ENCODE results near the gene HILPDA. TPM values are rescaled to one million over a fixed set of nuclear protein-coding genes. Genes with fewer than 3 reads are reported as not detected.
"Not testable (repeated sequence)": the region's sequence is repeated elsewhere in the genome, so short reads cannot be mapped to it uniquely, and the experiment has no call there.

HILPDA gene
- total RNA-seq, 1 experiment from 2014 or later, result 7.7 TPM

- no peak overlapping the region for H3K4me3 ChIP-seq
- H3K36me3 ChIP-seq, result peaks cover 10% of the 10 kb centered on the region; the same call in 1 of the 2 replicates
- DNase-seq (ENCODE audit: low read depth in 1 of 2, low spot score in 2 of 2), result peak; percentile 51 to 58
- no peaks in the 10 kb centered on the region for H3K9me3 ChIP-seq (replicated peaks)
- H3K27me3 ChIP-seq (replicated peaks), result no peaks in the 10 kb centered on the region
- no peak overlapping the region for H3K27ac ChIP-seq
- H3K4me1 ChIP-seq (replicated peaks), result peaks cover 18% of the 10 kb centered on the region
Observed at GRCh38 chr7:128459394-128459878, 3.8 kb downstream of the HILPDA start.

- no peak for DNase-seq (ENCODE audit: low read depth in 1 of 2, low spot score in 2 of 2)
- H3K9me3 ChIP-seq (replicated peaks), result no peaks in the 10 kb centered on the region
- no peaks in the 10 kb centered on the region for H3K27me3 ChIP-seq (replicated peaks)
- no peak overlapping the region for H3K27ac ChIP-seq
- peaks cover 2% of the 10 kb centered on the region; the same call in 1 of the 2 replicates for H3K36me3 ChIP-seq
- H3K4me1 ChIP-seq (replicated peaks), result peaks cover 3% of the 10 kb centered on the region; the same call in 1 of the 2 replicates
- H3K4me3 ChIP-seq, result no peak overlapping the region
Observed at GRCh38 chr7:128462460-128462859, 6.8 kb downstream of the HILPDA start.

GRCh38 chr7:128463345-128463744 is 7.7 kb downstream of the HILPDA start:
- not testable (repeated sequence) for H3K4me1 ChIP-seq (replicated peaks); H3K9me3 ChIP-seq (replicated peaks); H3K27me3 ChIP-seq (replicated peaks); DNase-seq (ENCODE audit: low read depth in 1 of 2, low spot score in 2 of 2); H3K27ac ChIP-seq; H3K4me3 ChIP-seq; H3K36me3 ChIP-seq

- H3K9me3 ChIP-seq (replicated peaks); DNase-seq (ENCODE audit: low read depth in 1 of 2, low spot score in 2 of 2); H3K27ac ChIP-seq; H3K27me3 ChIP-seq (replicated peaks); H3K4me1 ChIP-seq (replicated peaks); H3K36me3 ChIP-seq; H3K4me3 ChIP-seq: not testable (repeated sequence)
Observed at GRCh38 chr7:128463933-128464332, 8.3 kb downstream of the HILPDA start.

- not testable (repeated sequence) for H3K4me3 ChIP-seq; H3K4me1 ChIP-seq (replicated peaks); H3K36me3 ChIP-seq; H3K27ac ChIP-seq; H3K9me3 ChIP-seq (replicated peaks); DNase-seq (ENCODE audit: low read depth in 1 of 2, low spot score in 2 of 2); H3K27me3 ChIP-seq (replicated peaks)
Observed at GRCh38 chr7:128466871-128467270, 11.2 kb downstream of the HILPDA start.

GRCh38 chr7:128476402-128477335 is 21.0 kb downstream of the HILPDA start, which contains the start of gene METTL2B:
Gene METTL2B (plus strand): TSS chr7:128476748. CDS start chr7:128476766, 18 bp downstream.
- H3K4me1 ChIP-seq (replicated peaks); H3K36me3 ChIP-seq; H3K9me3 ChIP-seq (replicated peaks); H3K27me3 ChIP-seq (replicated peaks): not testable (repeated sequence)
- peak; percentile 88 to 96 for DNase-seq (ENCODE audit: low read depth in 1 of 2, low spot score in 2 of 2)
- H3K27ac ChIP-seq, result peak within 1 kb of the TSS; percentile 83
- peak within 1 kb of the TSS; percentile 50 for H3K4me3 ChIP-seq

GRCh38 chr7:128477336-128477690 is 21.6 kb downstream of the HILPDA start:
- H3K27ac ChIP-seq; H3K27me3 ChIP-seq (replicated peaks); DNase-seq (ENCODE audit: low read depth in 1 of 2, low spot score in 2 of 2): not testable (repeated sequence)

GRCh38 chr7:128479082-128479481 is 23.4 kb downstream of the HILPDA start:
- not testable (repeated sequence) for H3K36me3 ChIP-seq; H3K27me3 ChIP-seq (replicated peaks); H3K27ac ChIP-seq; DNase-seq (ENCODE audit: low read depth in 1 of 2, low spot score in 2 of 2); H3K9me3 ChIP-seq (replicated peaks); H3K4me1 ChIP-seq (replicated peaks); H3K4me3 ChIP-seq

More at GRCh38 chr7:128477336-128477690, 21.6 kb downstream of the HILPDA start:
- H3K9me3 ChIP-seq (replicated peaks); H3K36me3 ChIP-seq; H3K4me1 ChIP-seq (replicated peaks): not testable (repeated sequence)
- peak overlapping the region; percentile 50 for H3K4me3 ChIP-seq

- H3K4me1 ChIP-seq (replicated peaks), result not testable (repeated sequence)
Observed at GRCh38 chr7:128488134-128488533, 32.5 kb downstream of the HILPDA start.

GRCh38 chr7:128497405-128497804 is 41.7 kb downstream of the HILPDA start:
- Histone ChIP-seq H3K36me3 (peaks cover 4% of the 10 kb centered on the region; the same call in 1 of the 2 replicates), H3K4me1 (replicated peaks) (no peaks in the 10 kb centered on the region), H3K9me3 (replicated peaks) (no peaks in the 10 kb centered on the region), H3K4me3 (no peak overlapping the region), H3K27me3 (replicated peaks) (no peaks in the 10 kb centered on the region), H3K27ac (no peak overlapping the region)
- no peak for DNase-seq (ENCODE audit: low read depth in 1 of 2, low spot score in 2 of 2)

More at GRCh38 chr7:128488134-128488533, 32.5 kb downstream of the HILPDA start:
- not testable (repeated sequence) for H3K27me3 ChIP-seq (replicated peaks); H3K36me3 ChIP-seq; DNase-seq (ENCODE audit: low read depth in 1 of 2, low spot score in 2 of 2); H3K27ac ChIP-seq; H3K4me3 ChIP-seq; H3K9me3 ChIP-seq (replicated peaks)

GRCh38 chr7:128505416-128505815 is 49.7 kb downstream of the HILPDA start:
- H3K36me3 ChIP-seq; H3K4me3 ChIP-seq; DNase-seq (ENCODE audit: low read depth in 1 of 2, low spot score in 2 of 2); H3K4me1 ChIP-seq (replicated peaks); H3K27ac ChIP-seq; H3K27me3 ChIP-seq (replicated peaks); H3K9me3 ChIP-seq (replicated peaks): not testable (repeated sequence)

- DNase-seq (ENCODE audit: low read depth in 1 of 2, low spot score in 2 of 2); H3K36me3 ChIP-seq; H3K4me3 ChIP-seq; H3K27ac ChIP-seq; H3K9me3 ChIP-seq (replicated peaks); H3K27me3 ChIP-seq (replicated peaks); H3K4me1 ChIP-seq (replicated peaks): not testable (repeated sequence)
Observed at GRCh38 chr7:128506819-128507218, 51.1 kb downstream of the HILPDA start.

GRCh38 chr7:128507321-128507993 is 51.8 kb downstream of the HILPDA start:
- H3K27ac ChIP-seq; H3K4me3 ChIP-seq; DNase-seq (ENCODE audit: low read depth in 1 of 2, low spot score in 2 of 2); H3K9me3 ChIP-seq (replicated peaks); H3K36me3 ChIP-seq; H3K4me1 ChIP-seq (replicated peaks); H3K27me3 ChIP-seq (replicated peaks): not testable (repeated sequence)

Data from SJSA1 (cell line).